Stimulated activated CD8-positive, alpha-beta memory T cell treated with anti-CD3 and anti-CD28 coated beads, Interleukin-15, amount 100 ng/mL, for 4 hours (primary cell): ENCODE data around the gene NUP62.
"Not testable (repeated sequence)": the region's sequence is repeated elsewhere in the genome, so short reads cannot be mapped to it uniquely, and the experiment has no call there.

ENCODE experiments used
- DNase-seq, 2 donors: peaks; one replicate each; pipeline ENCODE4 v3.0.0-alpha.2; 2020; ENCODE audit warnings: low read depth in 2 of 2

The NUP62 gene

DNA sequence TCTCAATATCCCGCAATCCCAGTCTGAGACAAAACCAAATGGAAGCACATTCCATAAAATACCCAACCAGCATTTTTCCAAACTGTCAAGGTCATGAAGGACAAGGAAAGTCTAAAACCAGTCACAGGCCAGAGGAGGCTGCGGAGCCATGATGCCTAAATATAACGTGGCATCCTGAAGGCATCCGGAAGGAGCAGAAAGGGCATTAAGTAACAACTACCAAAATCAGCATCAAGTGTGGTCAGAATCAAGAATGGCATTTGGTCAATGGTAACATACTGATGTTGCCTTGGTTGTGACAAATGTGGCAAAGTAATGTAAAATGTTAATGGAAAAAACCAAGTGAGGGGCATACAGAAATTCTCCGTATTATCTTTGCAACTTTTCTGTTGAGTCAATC, 3.8 kb downstream of the NUP62 start:
- no peak for DNase-seq

DNA sequence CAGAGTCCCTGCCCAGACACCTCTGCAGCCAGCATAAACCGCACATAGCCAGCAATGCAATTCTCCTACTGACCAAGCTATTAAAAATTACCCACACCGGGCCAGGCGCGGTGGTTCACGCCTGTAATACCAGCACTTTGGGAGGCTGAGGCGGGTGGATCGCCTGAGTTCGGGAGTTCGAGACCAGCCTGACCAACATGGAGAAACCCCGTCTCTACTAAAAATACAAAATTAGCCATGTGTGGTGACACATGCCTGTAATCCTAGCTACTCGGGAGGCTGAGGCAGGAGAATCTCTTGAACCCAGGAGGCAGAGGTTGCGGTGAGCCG, 4.5 kb downstream of the NUP62 start:
- not testable (repeated sequence) for DNase-seq

DNA sequence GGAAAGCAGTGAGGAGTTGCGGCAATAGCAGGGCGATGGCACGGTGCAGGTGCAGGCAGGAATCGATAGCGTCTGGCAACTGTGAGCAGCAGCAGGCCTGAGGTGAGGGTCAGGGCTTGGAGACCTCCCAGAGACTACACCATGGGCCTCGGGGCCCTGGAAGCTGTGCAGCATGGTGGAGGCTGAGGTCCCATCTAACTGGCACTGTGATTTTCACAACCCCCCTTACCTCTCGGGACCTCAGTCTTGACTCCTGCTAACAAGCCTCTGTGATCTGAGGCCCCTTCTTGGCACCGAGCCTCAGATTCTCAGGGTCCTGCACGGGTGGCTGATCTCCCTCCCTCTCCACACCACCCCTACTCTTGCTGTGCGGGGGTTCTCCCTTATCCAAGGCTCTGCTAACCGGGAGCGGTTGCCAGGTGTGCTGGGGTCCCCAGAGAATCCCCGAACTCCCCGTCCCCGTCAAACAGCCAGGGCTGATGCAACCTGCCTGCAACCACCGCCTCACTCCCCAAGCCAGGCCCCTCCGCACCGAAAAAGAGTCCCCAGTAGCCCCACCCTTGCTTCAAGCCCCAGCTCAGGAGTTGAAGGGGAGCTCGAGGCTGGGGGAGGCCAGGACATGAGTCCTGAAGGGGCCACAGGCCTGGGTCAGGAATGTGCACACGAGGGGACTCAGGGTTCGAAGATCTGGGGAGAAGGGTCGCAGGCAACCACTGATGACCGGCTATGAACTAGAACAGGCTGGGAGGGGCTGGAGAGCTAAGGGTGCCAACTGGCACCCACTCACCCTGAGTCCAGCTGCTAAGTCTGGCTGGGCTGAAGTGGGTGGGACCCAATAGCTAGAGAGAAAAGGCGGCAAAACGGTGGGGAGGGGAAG, 5.1 kb downstream of the NUP62 start:
- DNase-seq, result no peak

DNA sequence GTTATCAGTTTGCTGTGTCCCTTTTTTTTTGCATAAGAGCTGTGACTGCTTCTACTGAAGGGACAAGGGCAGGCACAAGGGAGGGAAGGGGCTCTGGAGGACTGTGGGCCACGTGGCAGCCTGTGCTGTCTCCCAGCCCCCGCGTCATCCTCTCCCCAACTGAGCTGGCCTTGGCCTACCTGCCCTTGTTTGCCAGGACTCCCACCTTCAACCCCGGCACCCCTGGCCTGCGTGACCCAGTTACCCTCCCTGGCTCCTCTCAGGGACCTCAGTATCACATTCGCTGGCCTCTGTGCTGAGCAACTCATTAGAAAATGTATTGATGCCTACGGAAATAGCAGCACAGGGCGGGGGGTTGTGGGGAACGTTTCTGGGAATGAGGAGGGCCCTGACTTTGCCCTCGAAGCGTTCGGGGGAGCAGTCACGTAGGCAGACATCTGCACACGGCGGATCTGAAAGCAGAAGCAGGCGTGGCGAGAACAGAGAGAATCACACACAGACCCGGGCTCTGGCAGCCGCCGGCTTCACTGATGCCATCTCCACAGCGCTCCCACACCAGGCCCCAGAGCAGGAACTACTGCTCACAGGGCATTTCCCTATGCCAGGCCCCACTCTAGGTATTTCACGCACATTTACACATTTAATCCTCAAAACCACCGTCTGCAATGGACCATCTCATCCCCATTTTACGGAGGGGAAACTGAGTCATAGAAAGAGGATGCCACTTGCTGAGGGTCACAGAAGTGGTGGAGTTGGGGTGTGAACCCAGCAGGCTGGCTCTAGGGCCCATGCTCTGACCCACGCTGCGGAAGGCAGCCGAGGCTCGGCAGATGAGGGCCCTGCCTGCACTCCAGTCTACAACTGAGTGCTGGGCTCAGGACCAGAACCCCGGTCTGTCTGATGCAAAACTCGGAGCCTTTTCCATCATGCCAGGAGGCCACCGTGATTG, 6.0 kb downstream of the NUP62 start:
- no peak for DNase-seq

DNA sequence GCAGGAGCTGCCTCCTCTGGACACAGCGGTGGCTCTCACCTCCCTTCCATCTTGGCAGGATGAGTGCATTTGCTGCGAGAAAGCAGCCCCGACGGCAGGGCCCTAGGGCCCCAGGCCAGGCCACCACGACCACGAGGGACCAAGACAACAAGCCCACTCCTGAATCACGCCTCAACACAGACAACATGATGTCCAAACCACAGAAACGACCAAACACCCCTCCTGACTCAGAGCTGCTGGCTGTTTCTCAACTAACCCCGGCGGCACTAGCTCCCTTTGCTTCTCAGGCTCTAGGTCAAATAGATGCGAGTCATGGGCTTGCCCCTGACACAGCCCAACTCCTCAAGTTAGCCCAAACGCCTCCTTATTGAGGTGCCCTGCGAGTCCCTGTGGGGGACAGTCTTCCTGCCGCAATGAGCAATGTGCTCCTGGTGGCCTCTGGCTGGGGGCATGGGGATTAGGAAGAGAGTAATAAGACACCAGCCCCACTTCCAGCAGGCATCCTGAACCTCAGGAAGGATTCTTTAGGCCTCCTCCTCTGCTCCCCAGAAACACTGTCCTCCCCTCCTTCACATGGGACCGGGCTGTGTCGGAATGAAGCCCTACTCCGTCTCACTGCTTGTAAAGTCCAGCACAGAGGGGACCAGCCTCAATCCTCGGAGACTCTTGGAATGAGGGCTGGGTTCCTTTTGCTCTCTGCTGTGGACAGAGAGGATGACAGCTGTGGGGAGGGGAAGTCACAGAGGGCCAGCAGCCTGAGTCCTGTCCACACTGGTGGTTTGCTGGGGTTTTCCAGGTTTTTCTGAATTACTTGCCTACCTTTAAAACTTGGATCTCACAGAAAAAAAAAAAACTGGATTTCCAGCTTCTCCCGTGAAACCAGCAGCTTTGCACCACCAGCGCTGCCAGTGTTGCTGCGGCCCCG, 7.2 kb downstream of the NUP62 start:
- no peak for DNase-seq

DNA sequence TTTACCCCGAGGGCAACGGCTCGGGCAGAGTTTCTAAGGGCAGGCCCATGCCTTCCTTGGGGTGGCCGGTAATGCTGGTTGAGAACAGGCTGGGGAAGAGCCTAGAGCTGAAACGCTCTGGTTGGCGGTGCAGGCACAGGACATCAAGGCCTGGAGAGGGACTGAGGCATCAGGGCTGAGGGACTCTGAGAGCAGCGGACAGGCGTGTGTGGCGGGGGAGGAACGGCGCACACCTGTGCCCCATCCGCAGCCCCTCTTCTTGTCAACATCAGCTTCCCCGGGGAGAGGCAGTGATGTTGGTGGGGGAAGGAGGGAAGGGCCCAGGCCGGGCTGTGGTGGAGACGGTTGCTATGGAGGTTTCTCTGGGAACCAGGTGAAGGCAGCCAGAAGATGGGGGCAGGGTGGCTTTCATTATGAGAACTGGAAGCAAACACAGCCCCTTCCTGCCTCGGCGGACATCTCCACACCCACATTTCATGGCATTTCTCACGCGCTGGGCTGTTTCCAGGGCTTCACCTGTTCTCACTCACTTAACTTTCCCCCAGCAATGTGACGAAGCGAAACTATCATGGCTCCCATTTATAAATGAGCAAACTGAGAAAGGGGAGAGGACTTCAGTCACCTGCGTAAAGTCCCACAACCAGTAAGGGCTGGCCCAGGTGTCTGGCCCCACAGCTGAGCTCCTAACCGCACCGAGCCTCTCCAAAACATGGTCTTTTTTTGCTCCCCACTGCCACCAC, 8.5 kb downstream of the NUP62 start:
- DNase-seq, result no peak

DNA sequence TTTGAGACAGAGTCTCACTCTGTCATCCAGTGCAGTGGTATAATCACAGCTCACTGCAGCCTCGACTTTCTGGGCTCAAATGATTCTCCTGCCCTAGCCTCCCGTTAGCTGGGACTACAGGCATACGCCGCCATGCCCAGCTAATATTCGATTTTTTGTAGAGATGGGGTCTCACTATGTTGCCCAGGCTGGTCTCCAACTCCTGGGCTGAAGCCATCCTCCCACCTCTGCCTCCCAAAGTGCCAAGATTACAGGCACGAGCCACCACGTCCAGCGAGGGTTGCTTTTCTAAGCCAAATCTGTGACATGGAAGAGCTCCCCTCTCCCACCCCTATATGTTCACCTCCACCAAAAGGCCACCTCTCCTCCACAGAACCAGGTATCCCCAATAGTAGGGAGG, 11.2 kb downstream of the NUP62 start:
- no peak for DNase-seq

DNA sequence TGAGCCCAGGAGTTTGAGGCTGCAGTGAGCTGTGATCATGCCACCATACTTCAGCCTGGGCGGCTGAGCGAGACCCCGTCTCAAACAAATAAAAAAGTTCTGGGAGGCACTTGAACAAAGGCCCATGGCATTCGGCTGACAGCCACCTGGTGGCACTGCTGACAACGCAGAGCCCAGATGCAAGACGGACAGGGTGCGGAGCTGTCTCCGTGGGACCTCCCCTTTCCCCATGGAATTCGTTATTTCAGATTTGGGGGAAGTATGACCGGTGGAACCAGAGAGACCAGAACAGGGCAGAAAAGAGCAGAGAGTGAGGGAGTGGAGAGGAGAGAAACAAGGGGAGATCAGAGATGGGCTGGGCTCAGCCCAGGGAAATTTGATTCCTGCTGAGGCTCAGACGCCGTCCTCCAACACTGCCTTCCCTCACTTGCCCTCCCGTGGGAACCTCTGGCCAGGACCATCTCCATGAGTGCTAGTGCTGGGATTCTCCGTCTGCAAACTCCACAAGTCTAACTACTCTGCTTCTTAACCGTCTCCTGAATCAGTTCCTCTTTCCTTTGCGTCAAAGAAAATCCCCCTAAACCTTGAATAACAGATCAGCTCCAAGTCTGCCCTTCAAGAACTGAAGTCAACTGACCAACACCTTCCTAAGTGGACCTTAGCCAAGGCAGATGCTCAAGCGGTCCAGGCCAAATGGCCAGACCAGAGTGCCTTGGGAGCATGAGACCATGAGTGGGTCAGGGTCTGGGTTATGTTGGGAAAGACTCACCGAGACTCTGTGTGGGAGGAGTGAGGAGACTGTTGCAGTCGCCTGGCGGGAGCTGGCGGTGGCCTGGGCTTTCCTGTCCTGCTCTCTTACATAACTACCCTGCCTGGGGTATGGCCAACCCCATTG, 12.2 kb downstream of the NUP62 start:
- DNase-seq, result no peak

DNA sequence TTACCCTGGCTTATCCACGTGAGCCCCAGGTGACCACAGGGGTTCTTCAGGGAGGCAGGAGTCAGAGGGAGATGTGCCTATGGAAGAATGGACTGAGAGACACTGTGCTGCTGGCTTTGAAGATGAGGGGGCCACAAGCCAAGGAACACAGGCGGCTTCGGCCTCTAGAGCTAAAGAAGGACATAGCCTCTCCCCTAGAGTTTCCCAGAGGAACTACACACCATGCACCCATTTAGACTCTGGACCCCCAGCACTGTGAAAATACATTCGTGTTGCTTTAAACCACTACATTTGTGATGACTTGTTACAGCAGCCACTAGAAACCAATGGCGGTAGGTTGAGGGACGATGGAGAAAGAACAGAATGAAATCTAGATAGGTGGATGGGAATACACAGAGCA, 14.0 kb downstream of the NUP62 start:
- no peak for DNase-seq

DNA sequence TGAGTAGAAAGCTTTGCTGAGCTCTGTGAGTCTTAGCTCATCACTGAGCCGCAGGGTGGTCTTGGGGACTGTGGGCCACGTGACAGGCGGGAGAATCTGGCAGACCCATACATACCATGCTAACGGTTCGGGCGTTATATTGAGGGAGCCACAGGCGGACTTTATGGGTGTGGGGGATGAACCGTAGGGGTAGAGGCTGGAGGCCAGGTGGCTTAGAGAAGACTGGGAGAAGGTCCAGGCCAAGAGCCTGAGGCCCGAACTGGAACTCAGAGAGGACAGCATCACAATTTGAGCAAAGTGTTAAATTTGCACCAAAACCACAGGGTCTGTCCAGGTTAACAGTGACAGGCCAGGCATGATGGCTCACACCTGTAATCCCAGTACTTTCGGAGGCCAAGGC, 15.6 kb downstream of the NUP62 start:
- DNase-seq, result no peak

DNA sequence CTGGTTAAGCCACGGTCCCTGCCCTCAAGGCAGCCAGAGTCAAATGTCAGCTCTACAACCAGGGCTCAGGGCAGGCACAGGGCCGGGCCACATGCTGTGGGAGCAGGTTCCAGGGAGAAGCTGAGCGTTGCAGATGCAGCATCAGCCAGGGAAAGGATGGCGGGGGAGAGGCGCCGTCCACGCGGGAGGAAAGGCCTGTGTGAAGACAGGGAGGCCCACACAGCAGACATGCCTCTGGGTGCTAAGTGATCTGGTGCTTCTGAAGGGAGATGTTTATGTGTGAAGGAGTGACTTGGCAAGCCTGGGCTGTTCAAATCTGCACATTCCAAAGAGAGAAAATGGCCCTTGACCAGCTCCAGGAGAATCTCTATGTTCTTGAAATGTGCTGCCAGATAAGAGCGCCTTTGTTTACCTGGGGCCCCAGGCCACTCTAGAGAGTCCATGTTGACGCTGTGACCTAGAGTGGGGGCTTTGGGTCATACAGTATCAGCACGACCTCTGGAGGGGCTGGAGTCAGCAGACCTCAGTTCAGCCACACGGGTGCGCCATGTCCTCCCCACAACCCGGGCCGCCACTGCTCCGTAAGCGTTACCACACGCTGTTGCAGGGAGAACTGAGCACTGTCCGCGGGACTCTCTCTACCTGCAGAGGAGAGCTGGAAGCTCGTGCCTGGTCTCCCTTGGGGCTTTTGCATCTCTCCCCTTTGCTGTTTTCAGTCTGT, 16.2 kb downstream of the NUP62 start:
- no peak for DNase-seq

DNA sequence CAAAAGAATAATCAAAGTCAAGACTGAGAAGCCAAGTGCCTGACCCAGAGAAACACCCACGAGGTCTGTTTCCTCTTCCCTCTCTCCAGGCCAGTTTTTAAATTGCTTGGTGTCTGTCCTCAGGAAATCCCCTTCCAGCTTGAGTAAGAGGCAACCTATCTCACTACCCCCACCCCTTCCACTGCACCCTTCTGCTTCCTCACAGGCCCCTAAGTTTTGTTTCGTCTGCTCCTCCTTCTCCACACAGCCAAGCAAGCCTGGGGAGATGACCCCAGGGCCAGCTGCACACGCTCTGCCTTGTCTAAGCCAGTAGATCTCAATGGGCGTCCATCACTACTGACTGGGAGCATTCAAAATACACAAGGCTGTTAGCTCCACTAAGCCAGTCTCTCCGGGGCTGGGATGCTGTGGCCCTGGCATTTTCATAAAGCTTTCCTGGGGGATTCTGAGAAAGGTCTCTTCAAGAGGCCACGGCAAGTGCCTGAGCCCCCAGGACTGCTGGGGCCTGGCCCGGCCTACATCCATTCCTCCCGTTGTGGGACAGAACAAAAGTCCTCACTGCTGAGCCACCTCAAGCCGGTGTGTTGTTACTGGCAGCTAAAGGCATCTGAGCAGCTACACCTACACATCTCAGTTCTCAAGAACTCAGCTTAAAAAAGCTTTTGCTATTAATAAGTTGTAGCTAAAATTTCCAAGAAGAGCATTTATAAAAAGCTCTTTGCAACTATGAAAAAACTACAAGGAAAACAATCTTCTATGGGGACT, 17.7 kb downstream of the NUP62 start:
- no peak for DNase-seq

DNA sequence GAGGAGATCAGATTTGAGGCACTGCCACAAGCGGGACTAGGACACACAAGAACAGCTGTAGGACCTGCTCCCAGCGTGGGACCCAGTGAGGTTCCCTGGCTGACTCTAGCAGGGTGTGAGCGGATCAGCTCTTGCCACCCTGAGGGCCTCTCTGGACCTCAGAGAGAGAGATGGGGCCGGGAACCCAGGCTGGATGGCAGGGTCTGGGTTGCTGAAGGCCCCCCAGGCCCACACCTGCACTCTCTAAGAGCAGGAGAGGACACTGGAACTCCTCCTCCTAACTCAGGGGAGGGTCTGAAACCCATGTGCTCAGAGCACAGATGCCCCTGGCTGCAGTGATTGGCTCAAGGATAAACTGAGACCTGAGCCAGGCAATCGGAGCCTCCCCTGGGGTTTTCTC, 19.1 kb downstream of the NUP62 start:
- DNase-seq, result no peak

DNA sequence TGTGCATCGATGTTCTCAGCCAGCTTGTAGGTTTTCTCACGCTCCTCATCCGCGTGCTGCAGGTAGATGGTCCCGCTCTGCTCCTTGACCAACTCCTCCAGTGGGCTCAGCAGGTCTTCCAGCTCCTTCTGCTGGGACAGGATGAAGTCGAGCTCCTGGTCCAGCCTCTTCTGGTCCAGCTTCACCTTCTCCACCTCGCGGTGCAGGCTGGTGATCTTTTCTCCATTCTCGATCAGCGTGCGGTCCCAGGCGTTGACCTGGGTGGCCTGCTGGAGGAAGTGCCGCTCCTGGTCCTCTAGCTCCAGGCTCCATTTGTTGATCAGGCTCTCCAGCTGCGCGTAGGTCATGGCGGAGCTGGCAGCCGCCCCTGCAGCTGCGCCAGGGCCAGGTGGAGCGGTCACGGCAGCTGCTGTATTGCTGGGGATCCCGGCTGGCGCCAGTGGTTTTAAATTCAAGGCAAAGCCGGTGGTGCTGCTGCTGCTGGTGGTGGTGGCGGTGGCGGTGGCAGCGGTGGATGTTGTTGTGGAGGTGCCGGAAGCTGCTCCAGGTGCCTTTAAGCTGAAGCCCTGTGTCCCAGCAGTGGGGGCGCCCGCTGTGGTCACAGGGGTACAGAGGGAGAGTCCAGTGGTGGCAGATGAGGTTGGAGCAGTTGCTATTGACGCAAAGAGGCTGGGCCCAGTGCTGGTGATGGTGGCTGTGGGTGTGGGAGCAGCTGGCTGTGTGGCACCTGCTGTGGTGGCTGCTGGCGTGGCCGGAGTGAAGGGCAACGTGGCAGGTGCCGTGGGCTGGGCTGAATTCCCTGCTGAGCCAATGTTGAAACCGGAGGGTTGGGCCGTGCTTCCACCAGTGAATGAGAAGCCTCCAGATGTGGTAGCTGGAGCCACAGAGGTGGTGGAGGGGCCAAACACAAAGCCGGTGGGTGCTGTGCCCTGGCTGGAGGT, 20.6 kb downstream of the NUP62 start:
- DNase-seq, result no peak

DNA sequence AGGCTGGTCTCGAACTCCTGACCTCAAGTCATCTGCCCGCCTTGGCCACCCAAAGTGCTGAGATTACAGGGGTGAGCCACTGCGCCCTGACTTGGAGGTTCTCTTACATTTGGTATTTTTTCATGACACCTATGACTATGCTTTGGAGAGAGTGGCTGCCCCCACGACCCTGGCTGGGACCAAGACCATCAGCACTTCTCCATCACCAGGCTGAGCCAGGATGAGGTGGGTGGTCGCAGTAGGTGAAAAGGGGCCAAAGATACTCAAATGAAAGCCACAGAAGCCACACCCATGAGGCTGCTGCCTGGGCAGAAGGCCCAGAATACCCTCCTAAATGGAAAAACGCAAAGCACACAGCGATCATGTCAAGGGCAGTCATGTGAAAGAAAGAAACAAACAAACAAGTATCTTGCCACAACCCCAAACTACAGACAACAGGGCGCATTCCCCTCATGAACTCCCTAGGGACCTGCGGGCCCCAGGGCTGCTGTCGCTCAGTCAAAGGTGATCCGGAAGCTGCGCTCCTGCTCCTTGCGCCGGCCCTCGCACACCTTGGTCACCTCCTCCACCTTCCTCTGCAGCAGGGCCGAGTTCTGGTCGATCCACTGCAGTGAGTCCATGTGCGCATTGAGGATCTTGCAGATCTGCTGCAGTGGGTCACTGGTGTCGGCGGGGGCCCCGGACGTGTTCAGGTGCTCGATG, 21.4 kb downstream of the NUP62 start:
- no peak for DNase-seq

DNA sequence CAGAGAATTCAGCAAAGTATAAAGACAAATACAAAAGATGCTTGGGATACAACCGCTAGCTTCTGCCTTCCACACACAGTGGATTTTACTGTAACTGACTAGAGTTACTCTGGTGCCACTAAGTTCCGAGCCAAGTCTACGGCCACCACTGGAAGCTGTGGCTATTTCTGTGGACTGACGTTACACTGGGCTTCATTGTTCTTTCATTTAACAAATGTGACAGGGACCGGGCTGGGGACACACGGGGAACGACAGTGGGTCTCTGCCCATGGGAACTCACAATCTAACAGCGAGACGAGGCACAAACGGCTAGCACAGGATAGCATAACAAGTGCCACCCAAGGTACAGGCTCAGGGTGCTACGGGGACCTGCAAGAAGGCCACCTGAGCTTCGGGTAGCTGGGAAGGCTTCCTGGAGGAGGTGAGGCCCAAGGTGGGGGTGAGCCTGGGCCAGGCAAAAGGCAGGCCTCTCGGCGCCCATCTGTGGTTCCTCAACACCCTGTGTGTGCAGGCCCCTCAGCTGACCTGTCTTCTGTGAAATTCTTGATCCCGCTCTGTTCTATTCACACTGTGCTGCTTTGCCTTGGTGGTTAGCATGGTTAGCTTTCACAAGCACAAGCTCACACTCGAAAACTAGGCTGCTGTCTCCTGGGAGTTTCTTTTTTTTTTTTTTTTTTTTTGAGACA, 22.3 kb downstream of the NUP62 start:
- no peak for DNase-seq
